CD1c-positive myeloid dendritic cell (primary cell): ENCODE data around the gene LSM10.

Experiments used
- DNase-seq: peaks from one replicate; pipeline ENCODE4 v3.0.0-alpha.2; 2016; ENCODE audit errors: extremely low spot score

Gene LSM10

DNA sequence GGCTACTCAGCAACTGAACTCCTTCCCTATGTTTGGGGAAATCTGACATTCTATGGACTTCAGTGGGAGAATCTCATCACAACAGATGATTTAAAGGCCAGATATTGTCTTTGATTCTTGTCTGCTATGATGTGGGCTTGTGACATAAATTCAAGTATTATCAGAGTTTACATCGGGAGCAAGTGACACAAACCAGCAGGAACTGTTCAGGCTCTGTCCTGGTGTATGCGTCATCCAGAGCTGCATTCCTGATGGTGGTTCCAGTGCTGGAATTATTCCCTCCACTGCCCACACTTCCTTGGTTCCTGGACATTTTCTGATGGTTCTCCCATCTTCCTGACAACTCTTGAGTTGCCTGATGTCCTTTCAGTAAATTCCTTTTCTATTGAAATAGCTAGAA, 10.8 kb upstream of the LSM10 start:
- DNase-seq, result no peak

DNA sequence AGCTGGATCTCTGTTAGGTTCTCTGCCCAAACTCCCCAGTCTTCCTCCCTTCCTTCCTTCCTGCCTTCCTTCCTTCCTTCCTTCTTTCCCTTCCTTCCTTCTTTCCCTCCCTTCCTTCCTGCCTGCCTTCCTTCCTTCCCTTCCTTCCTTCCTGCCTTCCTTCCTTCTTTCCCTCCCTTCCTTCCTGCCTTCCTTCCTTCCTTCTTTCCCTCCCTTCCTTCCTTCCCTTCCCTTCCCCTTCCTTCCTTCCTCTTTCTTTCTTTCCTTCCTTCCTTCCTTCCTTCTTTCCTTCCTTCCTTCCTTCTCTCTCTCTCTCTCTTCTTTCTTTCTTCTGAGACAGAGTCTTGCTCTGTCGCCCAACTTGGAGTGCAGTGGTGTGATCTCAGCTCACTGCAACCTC, 8.7 kb upstream of the LSM10 start:
- DNase-seq, result no peak

GRCh38 chr1:36402504-36402890, 4.8 kb upstream of the LSM10 start:
- no peak for DNase-seq

DNA sequence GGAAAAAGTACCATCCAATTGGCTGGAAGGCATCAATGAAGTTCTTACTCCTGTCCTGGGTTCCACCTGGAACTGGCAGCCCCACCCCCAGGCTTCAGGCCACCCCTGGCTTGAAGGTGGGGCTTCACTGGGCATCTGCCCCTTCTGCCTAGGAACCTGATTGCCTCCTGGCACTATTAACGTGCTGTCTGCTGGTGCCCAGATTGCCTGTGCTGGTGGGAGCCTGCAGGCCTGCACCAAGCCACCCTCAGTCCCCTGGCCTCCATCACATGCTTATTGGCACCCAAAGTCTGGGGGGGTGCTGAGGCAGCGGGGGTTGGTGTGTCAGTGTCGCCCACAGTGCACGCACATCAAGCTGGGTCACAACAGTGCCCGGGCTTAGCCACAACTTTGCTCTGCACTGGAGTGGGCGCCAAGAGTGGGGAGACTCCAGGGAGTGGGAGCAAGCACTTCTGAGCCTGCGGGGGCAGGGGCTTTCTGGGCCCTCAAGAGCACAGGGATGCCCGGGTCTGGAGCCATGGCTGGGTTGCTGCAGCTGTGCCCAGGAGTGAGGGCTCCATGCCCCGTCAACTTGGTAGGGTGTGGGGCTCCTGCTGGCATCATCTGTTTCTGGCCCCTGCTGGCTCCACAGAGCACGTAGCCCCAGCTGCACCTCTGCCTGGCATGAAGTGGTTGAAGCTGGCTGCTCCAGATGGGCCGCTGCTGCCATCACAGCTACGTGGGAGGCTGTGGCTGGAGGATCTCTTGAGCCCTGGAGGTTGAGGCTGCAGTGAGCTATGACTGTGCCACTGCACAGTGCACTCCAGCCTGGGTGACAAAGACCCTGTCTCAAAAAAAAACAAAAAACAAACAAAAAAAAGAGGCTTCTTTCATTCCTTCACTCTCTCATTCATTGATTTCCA, 4.1 kb upstream of the LSM10 start:
- no peak for DNase-seq

DNA sequence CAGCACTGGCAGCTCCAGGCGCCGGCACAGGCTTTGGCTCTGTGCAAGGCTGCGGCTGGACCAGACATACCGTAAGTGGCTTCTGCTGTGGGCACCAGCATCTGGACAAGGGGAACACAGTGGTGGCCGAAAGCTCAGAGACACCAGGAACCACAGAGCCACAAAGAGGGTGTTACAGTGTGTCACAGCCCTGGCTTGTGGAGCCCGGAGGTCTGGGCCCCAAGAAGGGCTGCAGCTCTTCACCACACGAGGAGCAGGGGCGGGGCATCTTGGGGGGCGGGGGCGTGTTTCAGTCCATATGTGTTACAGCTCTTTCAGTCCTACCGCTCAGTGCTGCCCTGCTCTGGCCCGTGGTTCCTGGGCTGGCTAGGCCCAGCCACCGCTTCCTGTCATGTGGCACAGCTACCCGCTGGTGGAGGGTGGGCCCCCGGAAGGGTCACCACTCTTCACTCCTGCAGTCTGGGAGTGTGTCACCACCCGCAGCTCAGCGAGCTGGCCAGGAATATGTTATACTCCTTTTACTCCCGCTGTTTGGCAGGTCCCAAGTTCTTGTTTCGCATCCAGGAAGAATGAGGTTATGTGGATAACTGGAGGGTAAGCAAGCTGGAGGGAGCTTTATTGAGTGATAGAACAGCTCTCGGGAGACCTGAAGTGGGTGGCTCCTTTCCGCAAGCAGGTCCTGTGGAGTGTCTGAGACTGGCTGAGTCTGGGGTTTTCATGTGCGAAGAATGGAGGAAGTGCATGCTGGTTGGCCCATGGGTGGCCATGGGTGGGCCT, 3.3 kb upstream of the LSM10 start:
- DNase-seq, result peak; percentile 89

DNA sequence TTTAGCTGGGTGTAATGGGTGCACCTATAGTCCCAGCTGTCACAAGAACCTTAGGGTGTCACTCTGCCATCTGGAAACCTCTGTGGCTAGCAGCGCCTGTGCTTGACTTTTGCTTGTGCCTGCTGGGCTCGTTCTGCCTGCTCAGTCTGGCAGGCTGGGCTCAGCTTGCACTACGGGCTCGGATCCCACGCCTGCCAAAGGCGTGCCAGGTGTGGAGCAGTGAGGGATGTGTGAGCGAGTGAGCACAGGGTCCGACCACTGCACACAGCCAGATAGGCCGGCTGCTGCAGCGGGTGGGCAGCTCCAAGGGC, 2.8 kb upstream of the LSM10 start:
- DNase-seq, result no peak

DNA sequence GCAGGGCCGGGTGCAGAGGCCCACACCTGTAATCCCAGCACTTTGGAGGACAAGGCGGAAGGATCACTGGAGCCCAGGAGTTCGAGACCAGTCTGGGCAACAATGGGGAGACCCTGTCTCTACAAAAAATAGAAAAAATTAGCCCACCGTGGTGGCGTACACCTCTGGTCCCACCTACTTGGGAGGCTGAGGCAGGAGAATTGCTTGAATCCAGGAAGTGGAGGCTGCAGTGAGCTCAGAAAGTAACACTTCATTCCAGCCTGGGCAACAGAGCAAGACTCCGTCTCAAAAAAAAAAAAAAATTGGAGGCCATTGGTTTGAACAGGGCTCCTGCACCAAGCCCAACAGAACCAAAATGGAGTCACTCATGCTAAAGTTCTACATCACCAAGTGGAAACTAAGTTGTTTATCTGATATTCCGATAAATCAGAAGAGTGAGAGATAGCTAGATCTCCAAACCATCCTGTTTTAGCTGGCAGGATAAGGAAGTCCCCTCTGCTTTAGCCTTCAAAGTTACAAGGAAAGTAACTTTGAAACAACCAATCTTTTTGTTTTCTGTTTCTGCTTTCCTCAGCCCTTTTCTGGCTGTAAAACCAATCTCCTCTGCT, 766 bp upstream of the LSM10 start:
- peak; percentile 8 for DNase-seq

GRCh38 chr1:36397083-36397377, 678 bp downstream of the LSM10 start:
- no peak for DNase-seq

DNA sequence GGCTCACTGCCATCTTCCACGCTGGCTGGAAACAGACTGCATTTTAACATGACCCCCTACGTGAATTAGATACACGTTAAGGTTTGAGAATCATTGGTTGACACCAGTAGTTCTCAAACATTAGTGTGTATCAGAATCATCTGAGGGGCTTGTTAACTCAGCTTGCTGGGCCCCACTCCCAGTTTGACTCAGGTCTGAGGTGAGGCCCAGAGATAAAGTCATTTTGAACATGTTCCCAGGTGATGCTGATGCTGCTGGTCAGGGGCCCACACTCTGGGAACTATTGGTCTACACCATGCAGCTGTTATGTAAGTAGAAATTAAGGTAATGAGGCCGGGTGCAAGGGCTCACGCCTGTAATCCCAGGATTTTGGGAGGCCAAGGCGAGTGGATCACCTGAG, 1.3 kb downstream of the LSM10 start:
- no peak for DNase-seq

- no peak for DNase-seq
Observed at GRCh38 chr1:36393686-36394085, 4.0 kb downstream of the LSM10 start.

- DNase-seq, result no peak
Observed at GRCh38 chr1:36392836-36393235, 4.9 kb downstream of the LSM10 start.

- DNase-seq, result no peak
Observed at GRCh38 chr1:36391271-36391670, 6.4 kb downstream of the LSM10 start.

DNA sequence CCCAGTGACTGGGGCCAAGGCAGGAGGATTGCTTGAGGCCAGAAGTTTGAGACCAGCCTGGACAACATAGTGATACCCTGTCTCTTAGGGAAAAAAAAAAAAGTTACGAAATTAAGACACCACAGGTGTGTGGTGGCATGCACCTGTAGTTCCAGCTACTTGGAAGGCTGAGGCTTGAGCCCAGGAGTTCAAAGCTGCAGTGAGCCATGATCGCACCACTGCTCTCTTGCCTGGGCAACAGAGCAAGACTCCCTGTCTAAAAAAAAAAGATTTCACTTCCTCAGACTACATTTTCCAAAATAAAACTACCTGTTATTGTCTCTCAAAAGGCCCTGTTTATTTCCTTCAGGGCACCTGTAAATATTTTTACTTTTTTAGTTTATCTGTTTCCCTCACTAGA, 7.3 kb downstream of the LSM10 start:
- no peak for DNase-seq

DNA sequence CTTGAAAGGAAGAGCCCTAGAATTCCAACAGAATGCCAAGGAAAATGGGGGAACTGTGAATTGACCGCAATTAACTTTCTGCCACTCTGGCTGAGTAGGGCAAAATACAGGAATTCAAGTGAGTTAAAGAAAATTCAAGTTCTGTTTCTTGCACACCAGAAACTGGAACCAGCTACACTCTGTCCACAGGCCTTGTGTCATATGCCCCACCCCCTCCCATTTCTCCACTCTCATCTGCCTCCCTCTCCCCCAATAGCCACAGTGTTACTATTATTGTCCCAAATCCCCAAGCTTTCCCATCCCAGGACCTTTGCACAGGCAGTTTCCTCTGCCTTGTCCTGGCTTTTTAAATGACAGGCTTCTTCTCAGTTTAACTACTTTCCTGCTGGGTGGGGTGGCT, 7.7 kb downstream of the LSM10 start:
- peak; percentile 63 for DNase-seq

GRCh38 chr1:36389261-36389660, 8.4 kb downstream of the LSM10 start:
- no peak for DNase-seq

GRCh38 chr1:36387141-36387949, 10.4 kb downstream of the LSM10 start:
- peak; percentile 75 for DNase-seq

DNA sequence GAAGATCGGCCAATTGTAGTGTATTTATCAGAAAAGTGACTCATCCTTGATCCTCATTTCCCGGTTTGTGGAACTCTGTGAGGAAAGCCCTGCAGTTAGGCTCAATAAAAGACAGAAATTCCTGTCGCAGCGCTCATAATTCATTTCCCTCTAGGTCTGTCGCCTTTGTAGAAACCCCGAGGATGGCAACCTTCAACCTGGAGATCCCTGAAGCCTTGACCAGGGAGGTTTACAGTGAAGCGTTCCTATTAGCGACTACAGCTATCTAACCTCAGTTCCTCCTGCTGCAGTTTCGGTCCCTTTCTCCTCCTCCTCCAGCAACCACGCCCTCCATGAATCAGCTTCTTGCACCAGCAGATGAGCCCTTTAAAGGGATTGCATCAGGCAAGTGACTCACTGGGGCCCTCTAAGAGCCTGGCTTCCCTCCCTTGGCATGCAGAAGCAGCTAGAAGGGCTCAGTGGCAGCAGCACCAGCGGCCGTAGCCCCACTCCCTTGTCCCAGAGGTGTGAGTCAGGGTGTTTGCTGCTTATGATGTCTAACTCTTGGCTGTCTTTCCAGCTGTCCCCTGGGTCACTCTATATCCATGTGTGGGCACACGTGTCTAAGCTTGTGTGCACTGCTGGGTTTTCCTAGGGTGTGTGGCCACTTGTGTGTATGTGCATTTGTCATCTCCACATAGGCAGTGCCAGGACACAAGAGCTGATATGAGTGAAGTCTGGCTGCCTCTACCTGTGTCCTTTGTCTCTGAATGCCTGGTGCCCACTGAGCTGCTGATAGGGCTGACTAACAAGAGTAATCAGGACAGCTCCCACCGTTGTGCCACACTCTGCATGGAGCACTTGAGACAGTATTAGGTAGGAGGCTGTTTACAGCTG, 11.2 kb downstream of the LSM10 start:
- DNase-seq, result peak; percentile 99

- peak; percentile 99 for DNase-seq
Observed at GRCh38 chr1:36385410-36386264, 12.1 kb downstream of the LSM10 start, which contains the start of gene STK40. TSS of gene STK40 (minus strand) at chr1:36385924. CDS start at chr1:36361332, 24,592 bp downstream.

- DNase-seq, result peak; percentile 51
Observed at GRCh38 chr1:36384542-36385409, 12.9 kb downstream of the LSM10 start.
